Heart left ventricle (tissue), 16 donors: Measurements from ENCODE around the gene AOC2. TPM values are rescaled to one million over a fixed set of nuclear protein-coding genes. Genes with fewer than 3 reads are reported as not detected.
"Not testable (repeated sequence)": the region's sequence is repeated elsewhere in the genome, so short reads cannot be mapped to it uniquely, and the experiment has no call there.

Experiments
- ATAC-seq, 4 donors: fragments of 200-7000 bp; cut with Tn5 transposase; one replicate each; pipeline ENCODE4 v1.9.1; 2020 to 2022; ENCODE audit warnings: moderate library complexity in 4 of 4, mild to moderate bottlenecking in 3 of 4, moderate number of reproducible peaks in 1 of 4
- DNase-seq, 5 donors: peaks; one replicate each; pipeline ENCODE4 v3.0.0-alpha.2; 2020
- H3K27ac ChIP-seq, 12 donors: fragments of 200-600 bp; sonication (generic) in 4 of 12; one replicate each; pipeline versions ENCODE4 v1.5.0 to v1.8.0; 2016 to 2022; ENCODE audit warnings: mild to moderate bottlenecking in 2 of 12
- H3K27me3 ChIP-seq, 9 donors: fragments of 200-600 bp; sonication (generic) in 2 of 9; one replicate each; pipeline versions ENCODE4 v1.5.1 to v1.8.0; 2016 to 2022; ENCODE audit warnings: mild to moderate bottlenecking in 3 of 9
- H3K36me3 ChIP-seq, 9 donors: fragments of 200-600 bp; sonication (generic) in 2 of 9; one replicate each; pipeline versions ENCODE4 v1.5.0 to v1.8.0; 2018 to 2022; ENCODE audit warnings: mild to moderate bottlenecking in 2 of 9
- H3K4me1 ChIP-seq, 12 donors: fragments of 200-600 bp; sonication (generic) in 4 of 12; one replicate each; pipeline versions ENCODE4 v1.5.0 to v1.8.0; 2016 to 2022; ENCODE audit warnings: mild to moderate bottlenecking in 3 of 12
- H3K4me3 ChIP-seq, 12 donors: fragments of 200-600 bp; sonication (generic) in 4 of 12; one replicate each; pipeline versions ENCODE4 v1.5.0 to v1.8.0; 2017 to 2022; ENCODE audit warnings: mild to moderate bottlenecking in 9 of 12, moderate library complexity in 4 of 12
- H3K9me3 ChIP-seq, 12 donors: fragments of 200-600 bp; sonication (generic) in 4 of 12; one replicate each; pipeline versions ENCODE4 v1.5.0 to v1.8.0; 2016 to 2022; ENCODE audit warnings: mild to moderate bottlenecking in 1 of 12
- CTCF ChIP-seq, 12 donors: fragments of 200-600 bp; sonication (generic) in 4 of 12; IDR thresholded peaks; one replicate each; pipeline versions ENCODE4 v1.5.0 to v1.8.0; 2018 to 2022; ENCODE audit warnings: antibody characterized with exemption in 12 of 12, mild to moderate bottlenecking in 5 of 12
- POLR2A ChIP-seq, 2 donors: fragments of 450-650 bp; IDR thresholded peaks; one replicate each; pipeline ENCODE4 v1.6.1; 2017; ENCODE audit warnings: antibody characterized with exemption in 2 of 2, mild to moderate bottlenecking in 2 of 2, moderate library complexity in 2 of 2
- WGBS, 4 donors: extraction: QIAGEN DNeasy Blood & Tissue Kit in 2 of 4; methylation state at CpG; one replicate each; pipeline versions ENCODE4 v1.1.5 to v1.1.7; 2013 to 2018; 5-methylcytosine and 5-hydroxymethylcytosine counted together
- intact Hi-C, 10 donors: fragments of 100-400 bp; cut with DNase I; formaldehyde crosslinking; loops; one replicate each; pipeline versions ENCODE4 v1.11.1 to v1.14.2; 2022
- polyA plus RNA-seq, 2 donors: library from polyadenylated mRNA; stranded (reverse); fragments of 200-250 nt; gene quantifications; one replicate each; pipeline ENCODE4 v1.2.3, GENCODE V29; 2013
- total RNA-seq, 9 donors: library from RNA; depleted of rRNA in 2 of 9; stranded (reverse); fragments of >200 nt in 2 of 9; fragmentation: NEBNext Ultra II Directional in 3 of 9; extraction: Animal tissue kit (Norgen Biotek cat#: 25700) in 3 of 9; gene quantifications; one replicate each; pipeline versions ENCODE4 v1.1.0 to v1.2.4, GENCODE V29; 2016 to 2023
- donor health status: ischemic (EF 13 %, LVEDD 7.1; RV severe dilation, severe dysfunction).
- donor health status: healthy with polysubstance abuse.
- donor health status: DM: no; HTN: yes; CAD: no.
- donor health status: DM: no; HTN: no; CAD: no.
- donor health status: ischemic (EF 25% LVEDD 6.9; RV normal size, moderate dysfunction).
- donor health status: ischemic (EF 25% LVEDD 5.7; RV mildly dilated, moderate dysfunction).
- donor health status: healthy.
- donor health status: DM: yes; HTN: yes; CAD: no.
- donor health status: ischemic (EF 35%, LVEDD 5.7; RV mildly dilated, moderate dysfunction).
- donor health status: nonischemic (EF 11% LVEDD 7.7; RV severe dilation, severe dysfunction).
- donor health status: DM: yes; HTN: yes; CAD: no.
- donor health status: PGD.
- donor health status: ischemic (EF 29% LVEDD 5.4; RV normal size, mild dysfunction).
- donor health status: nonischemic (EF 23%, LVEDD 6.1; RV moderate dilation, normal function).

The AOC2 gene
- total and polyA plus RNA-seq, 11 donors: 0.21 to 0.88 (median 0.44) TPM

DNA sequence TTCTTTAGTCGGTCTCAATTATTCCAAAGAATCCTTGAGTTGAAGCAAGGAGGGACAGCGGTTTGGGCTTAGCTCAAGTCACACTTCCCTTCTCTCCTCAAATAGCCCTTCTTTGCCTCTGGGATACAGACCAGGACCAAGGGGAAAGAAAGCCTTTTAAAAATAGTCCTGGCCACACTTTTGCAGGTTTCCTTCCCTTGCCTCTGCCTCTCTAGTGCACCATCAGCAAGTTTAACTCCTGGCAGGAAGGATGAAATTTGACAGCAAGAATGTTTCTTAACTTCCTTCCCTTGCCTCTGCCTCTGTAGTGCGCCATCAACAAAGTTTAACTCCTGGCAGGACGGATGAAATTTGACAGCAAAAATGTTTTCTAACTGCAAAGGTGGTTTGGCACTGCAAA lies 49.0 kb downstream of the AOC2 start:
- no peaks in the 10 kb centered on the region for H3K36me3 ChIP-seq
- H3K27ac ChIP-seq: peak overlapping the region in 8 of 12 donors; percentile 9 to 84 (median 53)
- DNase-seq: peak in 1 of 5 donors; percentile 8
- H3K27me3 ChIP-seq: no peaks in the 10 kb centered on the region
- peak overlapping the region in 1 of 12 donors; percentile 4 for H3K4me3 ChIP-seq
- ATAC-seq: peak in 1 of 4 donors; percentile 14
- TF ChIP-seq POLR2A (IDR thresholded peaks at IDR 0.05) (no peak), CTCF (IDR thresholded peaks at IDR 0.05) (no peak)
- WGBS, 4 donors: 25 to 39% (median 29%) methylated on average over 4 of the region's 4 CpGs
- H3K4me1 ChIP-seq: peaks cover 5 to 56% (median 35%) of the 10 kb centered on the region in 12 donors
- no peaks in the 10 kb centered on the region for H3K9me3 ChIP-seq
- intact Hi-C loops: loop anchor here in 1 of 10 donors (5.0 kb wide), 1 partner anchor 46 kb away; no protein-coding TSS in a partner anchor

- no peak overlapping the region for H3K4me3 ChIP-seq
- H3K4me1 ChIP-seq: peaks cover 5 to 56% (median 35%) of the 10 kb centered on the region in 12 donors
- DNase-seq (no peak), ATAC-seq (no peak)
- 77 to 83% (median 81%) methylated on average over 12 of the region's 12 CpGs for WGBS, 4 donors
- intact Hi-C loops: loop anchor here in 1 of 10 donors (5.0 kb wide), 1 partner anchor 47 kb away; no protein-coding TSS in a partner anchor
- no peaks in the 10 kb centered on the region for H3K36me3 ChIP-seq
- H3K9me3 ChIP-seq: no peaks in the 10 kb centered on the region
- no peaks in the 10 kb centered on the region for H3K27me3 ChIP-seq
- H3K27ac ChIP-seq: peak overlapping the region in 7 of 12 donors; percentile 4 to 84 (median 15)
- TF ChIP-seq CTCF (IDR thresholded peaks at IDR 0.05) (no peak), POLR2A (IDR thresholded peaks at IDR 0.05) (no peak)
These were observed 50.2 kb downstream of the AOC2 start for GRCh38 chr17:42894283-42895184.

GRCh38 chr17:42895185-42895555 lies 50.8 kb downstream of the AOC2 start:
- ATAC-seq (peak in 2 of 4 donors; percentile 63 to 65), DNase-seq (peak in 2 of 5 donors; percentile 39 to 67)
- Histone ChIP-seq H3K9me3 (no peaks in the 10 kb centered on the region), H3K4me3 (no peak overlapping the region), H3K27me3 (no peaks in the 10 kb centered on the region), H3K4me1 (peaks cover 5 to 56% (median 35%) of the 10 kb centered on the region in 12 donors), H3K36me3 (no peaks in the 10 kb centered on the region), H3K27ac (peak overlapping the region in 4 of 12 donors; percentile 3 to 84 (median 43))
- 14 to 37% (median 32%) methylated on average over 2 of the region's 2 CpGs for WGBS, 4 donors
- TF ChIP-seq POLR2A (IDR thresholded peaks at IDR 0.05): no peak
- TF ChIP-seq CTCF (IDR thresholded peaks at IDR 0.05): no peak
- intact Hi-C loops: no loop called here

- Histone ChIP-seq H3K27ac (no peak overlapping the region), H3K9me3 (no peaks in the 10 kb centered on the region), H3K36me3 (no peaks in the 10 kb centered on the region), H3K4me1 (peaks cover 0 to 28% (median 16%) of the 10 kb centered on the region in 12 donors), H3K27me3 (peaks cover 0 to 4% (median 0%) of the 10 kb centered on the region in 9 donors), H3K4me3 (no peak overlapping the region)
- TF ChIP-seq CTCF (IDR thresholded peaks at IDR 0.05) (no peak), POLR2A (IDR thresholded peaks at IDR 0.05) (no peak)
- no peak for DNase-seq
- WGBS, 4 donors: 86 to 97% (median 93%) methylated on average over 7 of the region's 7 CpGs
- intact Hi-C loops: no loop called here
- ATAC-seq: no peak
These were observed 53.9 kb downstream of the AOC2 start for GRCh38 chr17:42898147-42898811.

- H3K36me3 ChIP-seq, intact Hi-C loops, ATAC-seq, DNase-seq, H3K9me3 ChIP-seq, H3K4me3 ChIP-seq, H3K27ac ChIP-seq, H3K27me3 ChIP-seq: not testable (repeated sequence)
- H3K4me1 ChIP-seq: peaks cover 0 to 11% (median 1%) of the 10 kb centered on the region in 12 donors
- 85 to 92% (median 90%) methylated on average over 3 of the region's 3 CpGs for WGBS, 4 donors
These were observed 55.6 kb downstream of the AOC2 start for GRCh38 chr17:42899981-42900380.
